Thymus (tissue), 11 donors: ENCODE data around the gene EEIG1. TPM values are rescaled to one million over a fixed set of nuclear protein-coding genes. Genes with fewer than 3 reads are reported as not detected.

Experiments
- DNase-seq, 9 donors: peaks; one replicate each; pipeline ENCODE4 v3.0.0-alpha.2; 2013; ENCODE audit warnings: low spot score in 9 of 9, low read depth in 6 of 9, missing footprints in 1 of 9
- H3K27ac ChIP-seq, 2 donors: one replicate each; pipeline ENCODE4 v1.5.1; 2013; ENCODE audit warnings: control low read depth in 1 of 2, low read depth in 1 of 2, low read length in 1 of 2, mild to moderate bottlenecking in 1 of 2, moderate library complexity in 1 of 2
- H3K27me3 ChIP-seq, 2 donors: one replicate each; pipeline ENCODE4 v1.5.1; 2013; ENCODE audit warnings: low read length in 1 of 2; ENCODE audit not compliant: control insufficient read depth in 2 of 2, insufficient read depth in 1 of 2
- H3K36me3 ChIP-seq, 2 donors: one replicate each; pipeline ENCODE4 v1.5.1; 2013; ENCODE audit warnings: low read length in 1 of 2, mild to moderate bottlenecking in 1 of 2, moderate library complexity in 1 of 2; ENCODE audit not compliant: control insufficient read depth in 2 of 2, insufficient read depth in 2 of 2
- H3K4me1 ChIP-seq, 2 donors: one replicate each; pipeline ENCODE4 v1.5.1; 2013; ENCODE audit warnings: low read length in 2 of 2; ENCODE audit not compliant: control insufficient read depth in 2 of 2, insufficient read depth in 2 of 2
- H3K4me3 ChIP-seq, 2 donors: one replicate each; pipeline ENCODE4 v1.5.1; 2013; ENCODE audit warnings: low read length in 2 of 2, control low read depth in 1 of 2, mild to moderate bottlenecking in 1 of 2
- H3K9me3 ChIP-seq, 2 donors: one replicate each; pipeline ENCODE4 v1.5.1; 2013; ENCODE audit warnings: low read length in 1 of 2, mild to moderate bottlenecking in 1 of 2; ENCODE audit not compliant: control insufficient read depth in 2 of 2, insufficient read depth in 1 of 2
- WGBS: extraction: QIAGEN DNeasy Blood & Tissue Kit; methylation state at CpG from one replicate; pipeline ENCODE4 v1.1.7; 2013; 5-methylcytosine and 5-hydroxymethylcytosine counted together
- polyA plus RNA-seq: library from polyadenylated mRNA; stranded (reverse); fragments of 200-250 nt; gene quantifications from one replicate; pipeline ENCODE4 v1.2.3, GENCODE V29; 2013
- total RNA-seq: library from RNA; stranded (reverse); fragments of 120-200 nt; gene quantifications from one replicate; pipeline ENCODE4 v1.2.4, GENCODE V29; 2013
- donor health status: healthy.

EEIG1 gene
- total and polyA plus RNA-seq, 2 donors, result 12.9 to 51.4 TPM

- Histone ChIP-seq H3K4me3 (no peak overlapping the region), H3K4me1 (peaks cover 9 to 73% of the 10 kb centered on the region in 2 donors), H3K9me3 (peaks cover 0 to 7% of the 10 kb centered on the region in 2 donors), H3K27ac (no peak overlapping the region), H3K27me3 (no peaks in the 10 kb centered on the region), H3K36me3 (peaks cover 57 to 86% of the 10 kb centered on the region in 2 donors)
- WGBS, result 96% methylated on average over 21 of the region's 21 CpGs
- no peak for DNase-seq
These were observed 30.1 kb downstream of the EEIG1 start for GRCh38 chr9:127950513-127951289.

GRCh38 chr9:127949827-127950512 is 30.8 kb downstream of the EEIG1 start:
- Histone ChIP-seq H3K4me1 (peaks cover 3 to 66% of the 10 kb centered on the region in 2 donors), H3K27ac (no peak overlapping the region)

GRCh38 chr9:127947841-127948710 is 32.7 kb downstream of the EEIG1 start:
- Histone ChIP-seq H3K4me3 (no peak overlapping the region), H3K27me3 (no peaks in the 10 kb centered on the region), H3K4me1 (peaks cover 0 to 68% of the 10 kb centered on the region in 2 donors), H3K27ac (no peak overlapping the region), H3K9me3 (peaks cover 0 to 7% of the 10 kb centered on the region in 2 donors), H3K36me3 (peaks cover 72 to 94% of the 10 kb centered on the region in 2 donors)
- no peak for DNase-seq
- 96% methylated on average over 17 of the region's 17 CpGs for WGBS

More at GRCh38 chr9:127949827-127950512, 30.8 kb downstream of the EEIG1 start:
- H3K27me3 ChIP-seq, result no peaks in the 10 kb centered on the region
- WGBS, result 84% methylated on average over 17 of the region's 17 CpGs
- H3K4me3 ChIP-seq, result no peak overlapping the region
- peaks cover 64 to 91% of the 10 kb centered on the region in 2 donors for H3K36me3 ChIP-seq
- H3K9me3 ChIP-seq, result peaks cover 0 to 7% of the 10 kb centered on the region in 2 donors
- no peak for DNase-seq

- peak overlapping the region in 1 of 2 donors; percentile 26 for H3K27ac ChIP-seq
- 94% methylated on average over 3 of the region's 3 CpGs for WGBS
- H3K4me1 ChIP-seq, result peaks cover 0 to 66% of the 10 kb centered on the region in 2 donors
These were observed 34.1 kb downstream of the EEIG1 start for GRCh38 chr9:127946728-127947127.

GRCh38 chr9:127945942-127946341 is 34.8 kb downstream of the EEIG1 start:
- H3K4me1 ChIP-seq, result peaks cover 0 to 61% of the 10 kb centered on the region in 2 donors
- H3K36me3 ChIP-seq, result peaks cover 90 to 96% of the 10 kb centered on the region in 2 donors
- no peaks in the 10 kb centered on the region for H3K27me3 ChIP-seq
- WGBS, result 97% methylated on average over 9 of the region's 9 CpGs
- peaks cover 0 to 10% of the 10 kb centered on the region in 2 donors for H3K9me3 ChIP-seq
- no peak overlapping the region for H3K4me3 ChIP-seq
- no peak for DNase-seq
- no peak overlapping the region for H3K27ac ChIP-seq

More at GRCh38 chr9:127946728-127947127, 34.1 kb downstream of the EEIG1 start:
- H3K36me3 ChIP-seq, result peaks cover 82 to 94% of the 10 kb centered on the region in 2 donors
- H3K27me3 ChIP-seq, result no peaks in the 10 kb centered on the region
- DNase-seq, result no peak
- peaks cover 0 to 10% of the 10 kb centered on the region in 2 donors for H3K9me3 ChIP-seq
- H3K4me3 ChIP-seq, result no peak overlapping the region

- WGBS, result 98% methylated on average over 24 of the region's 24 CpGs
- Histone ChIP-seq H3K9me3 (peaks cover 0 to 10% of the 10 kb centered on the region in 2 donors), H3K27me3 (no peaks in the 10 kb centered on the region), H3K4me3 (no peak overlapping the region), H3K27ac (no peak overlapping the region), H3K4me1 (peaks cover 0 to 56% of the 10 kb centered on the region in 2 donors), H3K36me3 (peaks cover 88 to 96% of the 10 kb centered on the region in 2 donors)
- no peak for DNase-seq
These were observed 35.5 kb downstream of the EEIG1 start for GRCh38 chr9:127945338-127945737.

- no peaks in the 10 kb centered on the region for H3K27me3 ChIP-seq
- H3K4me1 ChIP-seq, result peaks cover 0 to 49% of the 10 kb centered on the region in 2 donors
- peaks cover 0 to 10% of the 10 kb centered on the region in 2 donors for H3K9me3 ChIP-seq
- no peak overlapping the region for H3K4me3 ChIP-seq
- no peak for DNase-seq
- H3K36me3 ChIP-seq, result peaks cover 84 to 96% of the 10 kb centered on the region in 2 donors
- WGBS, result 97% methylated on average over 38 of the region's 38 CpGs
- no peak overlapping the region for H3K27ac ChIP-seq
These were observed 36.1 kb downstream of the EEIG1 start for GRCh38 chr9:127944586-127945218.

- Histone ChIP-seq H3K4me3 (no peak overlapping the region), H3K4me1 (peaks cover 0 to 48% of the 10 kb centered on the region in 2 donors), H3K36me3 (peaks cover 80 to 91% of the 10 kb centered on the region in 2 donors), H3K27ac (peak overlapping the region; percentile 31 to 36), H3K9me3 (peaks cover 0 to 10% of the 10 kb centered on the region in 2 donors), H3K27me3 (no peaks in the 10 kb centered on the region)
- DNase-seq, result peak in 8 of 9 donors; percentile 43 to 81 (median 64)
- 42% methylated on average over 13 of the region's 13 CpGs for WGBS
These were observed 37.1 kb downstream of the EEIG1 start for GRCh38 chr9:127943731-127944144.
